Measurements from ENCODE around the gene PRSS38.

- TF ChIP-seq CTCF (conservative IDR thresholded peaks at IDR 0.05; ENCODE audit: low read depth in 2 of 2) = no peak
- no peak for TF ChIP-seq POLR2AphosphoS5 (IDR thresholded peaks at IDR 0.05; ENCODE audit: low read depth)
- TF ChIP-seq CREB1 (CRISPR knock-in tag; IDR thresholded peaks at IDR 0.05; ENCODE audit: low read depth) = no peak
Observed at GRCh38 chr1:227803933-227804332, 11.5 kb upstream of the PRSS38 start.
